Liver (tissue), 3 donors: ENCODE results near the gene ADPRH.

Source experiments
- ATF3 ChIP-seq: IDR thresholded peaks from 2 replicates; pipeline ENCODE4 v1.6.1; 2016; ENCODE audit warnings: antibody characterized with exemption
- CTCF ChIP-seq: fragments of 150-350 bp; IDR thresholded peaks from 2 replicates; pipeline ENCODE4 v1.5.1; 2017; ENCODE audit warnings: improper control_type of control experiment, low read depth, low read length; ENCODE audit not compliant: missing input control
- EGR1 ChIP-seq, 2 donors: IDR thresholded peaks; 2 replicates each; pipeline ENCODE4 v1.6.1; 2016 to 2018; ENCODE audit warnings: antibody characterized with exemption in 2 of 2, low read depth in 2 of 2
- FOXA1 ChIP-seq: IDR thresholded peaks from 2 replicates; pipeline ENCODE4 v1.6.1; 2016; ENCODE audit warnings: antibody characterized with exemption
- GABPA ChIP-seq, 2 donors: IDR thresholded peaks in 1 of 2; conservative IDR thresholded peaks in 1 of 2; 2 replicates each; pipeline ENCODE4 v1.6.1; 2016; ENCODE audit warnings: antibody characterized with exemption in 2 of 2, mild to moderate bottlenecking in 1 of 2, moderate library complexity in 1 of 2
- HNF4A ChIP-seq, 2 donors: conservative IDR thresholded peaks; 2 replicates each; pipeline ENCODE4 v1.6.1; 2016; ENCODE audit warnings: antibody characterized with exemption in 2 of 2, mild to moderate bottlenecking in 2 of 2
- JUND ChIP-seq, 2 donors: IDR thresholded peaks; 2 replicates each; pipeline ENCODE4 v1.6.1; 2016; ENCODE audit warnings: antibody characterized with exemption in 2 of 2
- MAX ChIP-seq: IDR thresholded peaks from 2 replicates; pipeline ENCODE4 v1.6.1; 2016; ENCODE audit warnings: antibody characterized with exemption
- RAD21 ChIP-seq, 2 donors: IDR thresholded peaks; 2 replicates each; pipeline ENCODE4 v1.6.1; 2016; ENCODE audit warnings: antibody characterized with exemption in 2 of 2, mild to moderate bottlenecking in 2 of 2
- REST ChIP-seq: IDR thresholded peaks from 2 replicates; pipeline ENCODE4 v1.6.1; 2016; ENCODE audit warnings: antibody characterized with exemption, mild to moderate bottlenecking
- RXRA ChIP-seq, 2 donors: IDR thresholded peaks; 2 replicates each; pipeline ENCODE4 v1.6.1; 2017 to 2018; ENCODE audit warnings: antibody characterized with exemption in 2 of 2, mild to moderate bottlenecking in 1 of 2
- SP1 ChIP-seq: IDR thresholded peaks from 2 replicates; pipeline ENCODE4 v1.6.1; 2018; ENCODE audit warnings: antibody characterized with exemption, mild to moderate bottlenecking
- TAF1 ChIP-seq: conservative IDR thresholded peaks from 2 replicates; pipeline ENCODE4 v1.6.1; 2016; ENCODE audit warnings: antibody characterized with exemption, mild to moderate bottlenecking
- ZBTB33 ChIP-seq: IDR thresholded peaks from 2 replicates; pipeline ENCODE4 v1.6.1; 2016; ENCODE audit warnings: antibody characterized with exemption
- donor health status: healthy.
- donor health status: healthy.

- TF ChIP-seq CTCF, result no peak
- no peak for TF ChIP-seq ZBTB33
- no peak for TF ChIP-seq JUND (IDR thresholded peaks at IDR 0.05)
- no peak for TF ChIP-seq TAF1
- no peak for TF ChIP-seq ATF3
- TF ChIP-seq REST, result no peak
- no peak for TF ChIP-seq RAD21 (IDR thresholded peaks at IDR 0.05)
- no peak for TF ChIP-seq MAX
- TF ChIP-seq SP1, result no peak
- TF ChIP-seq GABPA (IDR thresholded peaks at IDR 0.05 in 1 of 2, conservative IDR thresholded peaks at IDR 0.05 in 1 of 2), result no peak
- TF ChIP-seq RXRA (IDR thresholded peaks at IDR 0.05), result no peak
- no peak for TF ChIP-seq EGR1 (IDR thresholded peaks at IDR 0.05; ENCODE audit: low read depth in 2 of 2)
- TF ChIP-seq FOXA1, result no peak
- no peak for TF ChIP-seq HNF4A (conservative IDR thresholded peaks at IDR 0.05)
Measured at GRCh38 chr3:119543147-119543546, 36.1 kb upstream of the ADPRH start.
